Heart left ventricle (tissue), 16 donors: Measurements from ENCODE around the gene LIPC. TPM values are rescaled to one million over a fixed set of nuclear protein-coding genes. Genes with fewer than 3 reads are reported as not detected.
A peak's percentile ranks its signal among the peaks of the same experiment; 100 is the strongest.

Experiments used
- ATAC-seq, 4 donors: fragments of 200-7000 bp; cut with Tn5 transposase; one replicate each; pipeline ENCODE4 v1.9.1; 2020 to 2022; ENCODE audit warnings: moderate library complexity in 4 of 4, mild to moderate bottlenecking in 3 of 4, moderate number of reproducible peaks in 1 of 4
- DNase-seq, 5 donors: peaks; one replicate each; pipeline ENCODE4 v3.0.0-alpha.2; 2020
- H3K27ac ChIP-seq, 12 donors: fragments of 200-600 bp; sonication (generic) in 4 of 12; one replicate each; pipeline versions ENCODE4 v1.5.0 to v1.8.0; 2016 to 2022; ENCODE audit warnings: mild to moderate bottlenecking in 2 of 12
- H3K27me3 ChIP-seq, 9 donors: fragments of 200-600 bp; sonication (generic) in 2 of 9; one replicate each; pipeline versions ENCODE4 v1.5.1 to v1.8.0; 2016 to 2022; ENCODE audit warnings: mild to moderate bottlenecking in 3 of 9
- H3K36me3 ChIP-seq, 9 donors: fragments of 200-600 bp; sonication (generic) in 2 of 9; one replicate each; pipeline versions ENCODE4 v1.5.0 to v1.8.0; 2018 to 2022; ENCODE audit warnings: mild to moderate bottlenecking in 2 of 9
- H3K4me1 ChIP-seq, 12 donors: fragments of 200-600 bp; sonication (generic) in 4 of 12; one replicate each; pipeline versions ENCODE4 v1.5.0 to v1.8.0; 2016 to 2022; ENCODE audit warnings: mild to moderate bottlenecking in 3 of 12
- H3K4me3 ChIP-seq, 12 donors: fragments of 200-600 bp; sonication (generic) in 4 of 12; one replicate each; pipeline versions ENCODE4 v1.5.0 to v1.8.0; 2017 to 2022; ENCODE audit warnings: mild to moderate bottlenecking in 9 of 12, moderate library complexity in 4 of 12
- H3K9me3 ChIP-seq, 12 donors: fragments of 200-600 bp; sonication (generic) in 4 of 12; one replicate each; pipeline versions ENCODE4 v1.5.0 to v1.8.0; 2016 to 2022; ENCODE audit warnings: mild to moderate bottlenecking in 1 of 12
- POLR2A ChIP-seq, 2 donors: fragments of 450-650 bp; IDR thresholded peaks; one replicate each; pipeline ENCODE4 v1.6.1; 2017; ENCODE audit warnings: antibody characterized with exemption in 2 of 2, mild to moderate bottlenecking in 2 of 2, moderate library complexity in 2 of 2
- WGBS, 4 donors: extraction: QIAGEN DNeasy Blood & Tissue Kit in 2 of 4; methylation state at CpG; one replicate each; pipeline versions ENCODE4 v1.1.5 to v1.1.7; 2013 to 2018; 5-methylcytosine and 5-hydroxymethylcytosine counted together
- intact Hi-C, 10 donors: fragments of 100-400 bp; cut with DNase I; formaldehyde crosslinking; loops; one replicate each; pipeline versions ENCODE4 v1.11.1 to v1.14.2; 2022
- polyA plus RNA-seq, 2 donors: library from polyadenylated mRNA; stranded (reverse); fragments of 200-250 nt; gene quantifications; one replicate each; pipeline ENCODE4 v1.2.3, GENCODE V29; 2013
- total RNA-seq, 9 donors: library from RNA; depleted of rRNA in 2 of 9; stranded (reverse); fragments of >200 nt in 2 of 9; fragmentation: NEBNext Ultra II Directional in 3 of 9; extraction: Animal tissue kit (Norgen Biotek cat#: 25700) in 3 of 9; gene quantifications; one replicate each; pipeline versions ENCODE4 v1.1.0 to v1.2.4, GENCODE V29; 2016 to 2023
- TF ChIP-seq, protein P1 (sequence below), 12 donors: fragments of 200-600 bp; sonication (generic) in 4 of 12; IDR thresholded peaks; one replicate each; pipeline versions ENCODE4 v1.5.0 to v1.8.0; 2018 to 2022; ENCODE audit warnings: antibody characterized with exemption in 12 of 12, mild to moderate bottlenecking in 5 of 12
- donor health status: ischemic (EF 13 %, LVEDD 7.1; RV severe dilation, severe dysfunction).
- donor health status: healthy with polysubstance abuse.
- donor health status: DM: no; HTN: yes; CAD: no.
- donor health status: DM: no; HTN: no; CAD: no.
- donor health status: ischemic (EF 25% LVEDD 6.9; RV normal size, moderate dysfunction).
- donor health status: ischemic (EF 25% LVEDD 5.7; RV mildly dilated, moderate dysfunction).
- donor health status: healthy.
- donor health status: DM: yes; HTN: yes; CAD: no.
- donor health status: ischemic (EF 35%, LVEDD 5.7; RV mildly dilated, moderate dysfunction).
- donor health status: nonischemic (EF 11% LVEDD 7.7; RV severe dilation, severe dysfunction).
- donor health status: DM: yes; HTN: yes; CAD: no.
- donor health status: PGD.
- donor health status: ischemic (EF 29% LVEDD 5.4; RV normal size, mild dysfunction).
- donor health status: nonischemic (EF 23%, LVEDD 6.1; RV moderate dilation, normal function).

Gene LIPC
- total and polyA plus RNA-seq, 11 donors: 0.10 to 1.4 (median 0.55) TPM; not detected in 1

DNA sequence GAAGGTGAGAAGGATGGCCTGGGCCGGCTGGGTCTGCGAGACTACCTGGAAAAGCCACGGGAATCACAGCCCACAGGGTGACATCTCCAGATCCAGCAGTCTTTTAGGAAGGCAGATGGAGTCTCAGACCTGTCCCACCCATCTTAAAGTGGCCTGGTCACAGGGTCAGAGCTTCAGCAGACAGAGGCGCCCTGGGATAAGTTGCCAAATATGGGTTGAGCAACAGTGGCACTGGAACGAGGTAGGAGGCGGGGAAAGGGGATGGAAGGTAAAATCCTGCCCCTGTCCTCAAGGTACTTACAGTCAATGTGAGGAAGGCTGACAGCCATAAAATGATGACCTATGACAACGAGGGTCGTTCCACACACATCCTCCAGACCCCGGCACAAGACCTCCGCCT, 80.7 kb downstream of the LIPC start:
- no peak overlapping the region for H3K4me3 ChIP-seq
- no peaks in the 10 kb centered on the region for H3K36me3 ChIP-seq
- H3K9me3 ChIP-seq: peaks cover 0 to 6% (median 0%) of the 10 kb centered on the region in 12 donors
- intact Hi-C loops: no loop called here
- H3K27ac ChIP-seq: no peak overlapping the region
- H3K4me1 ChIP-seq: peaks cover 0 to 29% (median 4%) of the 10 kb centered on the region in 12 donors
- no peaks in the 10 kb centered on the region for H3K27me3 ChIP-seq
- DNase-seq (no peak), ATAC-seq (no peak)
- 88 to 92% (median 89%) methylated on average over 10 of the region's 10 CpGs for WGBS, 4 donors
- TF ChIP-seq, protein P1, sequence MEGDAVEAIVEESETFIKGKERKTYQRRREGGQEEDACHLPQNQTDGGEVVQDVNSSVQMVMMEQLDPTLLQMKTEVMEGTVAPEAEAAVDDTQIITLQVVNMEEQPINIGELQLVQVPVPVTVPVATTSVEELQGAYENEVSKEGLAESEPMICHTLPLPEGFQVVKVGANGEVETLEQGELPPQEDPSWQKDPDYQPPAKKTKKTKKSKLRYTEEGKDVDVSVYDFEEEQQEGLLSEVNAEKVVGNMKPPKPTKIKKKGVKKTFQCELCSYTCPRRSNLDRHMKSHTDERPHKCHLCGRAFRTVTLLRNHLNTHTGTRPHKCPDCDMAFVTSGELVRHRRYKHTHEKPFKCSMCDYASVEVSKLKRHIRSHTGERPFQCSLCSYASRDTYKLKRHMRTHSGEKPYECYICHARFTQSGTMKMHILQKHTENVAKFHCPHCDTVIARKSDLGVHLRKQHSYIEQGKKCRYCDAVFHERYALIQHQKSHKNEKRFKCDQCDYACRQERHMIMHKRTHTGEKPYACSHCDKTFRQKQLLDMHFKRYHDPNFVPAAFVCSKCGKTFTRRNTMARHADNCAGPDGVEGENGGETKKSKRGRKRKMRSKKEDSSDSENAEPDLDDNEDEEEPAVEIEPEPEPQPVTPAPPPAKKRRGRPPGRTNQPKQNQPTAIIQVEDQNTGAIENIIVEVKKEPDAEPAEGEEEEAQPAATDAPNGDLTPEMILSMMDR (IDR thresholded peaks at IDR 0.05): no peak
- no peak for TF ChIP-seq POLR2A (IDR thresholded peaks at IDR 0.05)

DNA sequence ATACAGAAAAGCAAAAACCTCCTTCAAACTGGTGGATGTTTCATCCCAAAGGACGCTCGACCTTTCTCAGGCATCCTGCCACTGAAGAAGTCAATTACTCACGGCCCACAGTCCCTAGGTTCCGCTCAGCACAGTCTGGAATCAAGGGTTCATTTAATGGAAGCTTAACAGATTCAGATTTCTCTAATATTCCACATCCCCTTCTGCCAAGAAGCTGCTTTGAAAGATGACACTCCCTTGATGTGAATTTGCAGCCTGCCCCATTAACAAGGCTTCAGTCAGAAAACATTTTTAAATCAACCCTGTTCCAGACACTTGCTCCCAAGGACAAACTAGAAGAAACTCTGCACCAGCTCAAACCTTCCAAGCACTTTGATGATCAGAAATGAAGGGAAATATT, 81.2 kb downstream of the LIPC start:
- WGBS, 4 donors: 90 to 95% (median 93%) methylated on average over 4 of the region's 4 CpGs
- Histone ChIP-seq H3K9me3 (peaks cover 0 to 6% (median 0%) of the 10 kb centered on the region in 12 donors), H3K4me3 (no peak overlapping the region), H3K27me3 (no peaks in the 10 kb centered on the region), H3K4me1 (peaks cover 0 to 34% (median 7%) of the 10 kb centered on the region in 12 donors), H3K27ac (no peak overlapping the region), H3K36me3 (no peaks in the 10 kb centered on the region)
- DNase-seq (no peak), ATAC-seq (no peak)
- intact Hi-C loops: no loop called here
- TF ChIP-seq, protein P1 (IDR thresholded peaks at IDR 0.05): no peak
- no peak for TF ChIP-seq POLR2A (IDR thresholded peaks at IDR 0.05)

DNA sequence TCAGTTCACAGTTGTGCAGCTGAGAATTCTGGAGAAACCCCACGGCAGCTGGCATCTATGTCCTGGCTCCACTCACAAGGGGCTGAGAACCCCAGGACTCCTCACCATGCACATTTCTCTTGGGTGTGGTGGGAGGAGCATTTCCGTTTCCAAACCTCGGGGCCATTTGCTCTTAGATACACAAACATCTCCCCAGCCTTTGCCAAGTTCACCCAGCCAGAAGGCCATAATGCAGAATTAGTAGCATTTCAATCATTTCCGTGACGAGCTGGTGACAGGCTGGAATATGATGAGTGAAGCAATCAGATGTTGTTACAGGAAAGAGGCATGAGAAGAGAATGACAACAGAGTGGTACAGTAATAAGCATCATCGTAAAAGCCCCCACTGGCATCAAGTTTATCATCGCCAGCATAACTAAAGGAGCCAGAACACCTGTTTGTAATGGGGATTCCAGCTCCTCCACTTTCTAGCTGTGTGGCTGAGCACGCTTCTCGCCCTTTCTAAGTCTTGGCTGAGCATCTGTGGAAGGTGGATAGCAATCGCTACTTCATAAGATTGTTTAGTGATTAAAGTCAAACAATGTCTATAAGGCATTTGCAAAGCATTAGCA, 82.0 kb downstream of the LIPC start:
- 85 to 89% (median 87%) methylated on average over 10 of the region's 10 CpGs for WGBS, 4 donors
- no peak overlapping the region for H3K27ac ChIP-seq
- H3K4me3 ChIP-seq: no peak overlapping the region
- H3K9me3 ChIP-seq: peaks cover 0 to 6% (median 0%) of the 10 kb centered on the region in 12 donors
- H3K36me3 ChIP-seq: no peaks in the 10 kb centered on the region
- no peak for DNase-seq
- no peak for TF ChIP-seq POLR2A (IDR thresholded peaks at IDR 0.05)
- TF ChIP-seq, protein P1 (IDR thresholded peaks at IDR 0.05): no peak
- no peaks in the 10 kb centered on the region for H3K27me3 ChIP-seq
- ATAC-seq: no peak
- peaks cover 0 to 42% (median 7%) of the 10 kb centered on the region in 12 donors for H3K4me1 ChIP-seq
- intact Hi-C loops: no loop called here

DNA sequence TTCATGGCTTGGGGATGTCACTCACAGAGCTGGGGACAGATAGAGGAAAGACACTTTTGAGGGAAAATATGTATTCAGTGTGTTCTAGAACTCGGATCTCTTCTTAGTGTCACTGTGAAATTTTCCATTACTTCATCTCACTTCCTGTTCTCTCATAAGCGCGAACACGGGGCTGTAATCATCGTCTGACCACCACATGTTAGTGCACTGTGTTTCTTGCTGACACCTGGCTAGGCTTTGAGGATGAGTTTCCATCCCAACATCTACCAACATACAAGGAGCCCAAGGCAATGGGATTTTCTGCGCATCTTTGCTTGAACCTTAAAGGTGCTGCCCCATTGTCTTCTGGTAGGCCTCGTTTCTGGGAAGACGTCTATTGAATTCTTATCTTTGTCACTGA, 84.0 kb downstream of the LIPC start:
- ATAC-seq: peak in 1 of 4 donors; percentile 33
- DNase-seq: no peak
- TF ChIP-seq POLR2A (IDR thresholded peaks at IDR 0.05): no peak
- intact Hi-C loops: loop anchor here in 1 of 10 donors (5.0 kb wide), 1 partner anchor 101 kb away; no protein-coding TSS in a partner anchor
- Histone ChIP-seq H3K4me1 (peaks cover 0 to 59% (median 7%) of the 10 kb centered on the region in 12 donors), H3K9me3 (peaks cover 0 to 6% (median 0%) of the 10 kb centered on the region in 12 donors), H3K4me3 (no peak overlapping the region), H3K36me3 (no peaks in the 10 kb centered on the region), H3K27me3 (no peaks in the 10 kb centered on the region), H3K27ac (no peak overlapping the region)
- 65 to 75% (median 68%) methylated on average over 8 of the region's 8 CpGs for WGBS, 4 donors
